HAP-1 (cell line): ENCODE measurements around the gene FXYD2.
A peak's percentile ranks its signal among the peaks of the same experiment; 100 is the strongest.

Experiments used
- DNase-seq, 2 experiments: peaks; one replicate each; pipeline ENCODE4 v3.0.0-alpha.2; 2016 to 2020; ENCODE audit warnings: low spot score in 2 of 2
- H3K27me3 ChIP-seq: fragments of 250-450 bp; sonication (Bioruptor Pico); 2 replicates; pipeline ENCODE4 v1.5.1; 2020; ENCODE audit warnings: low read depth, mild to moderate bottlenecking, moderate library complexity
- H3K36me3 ChIP-seq: fragments of 250-450 bp; sonication (Bioruptor Pico); replicated peaks from 2 replicates; pipeline ENCODE4 v1.5.1; 2020; ENCODE audit warnings: mild to moderate bottlenecking
- H3K4me1 ChIP-seq: fragments of 250-450 bp; sonication (Bioruptor Pico); 2 replicates; pipeline ENCODE4 v1.5.1; 2020; ENCODE audit warnings: mild to moderate bottlenecking
- H3K4me3 ChIP-seq: fragments of 250-450 bp; sonication (Bioruptor Pico); 2 replicates; pipeline ENCODE4 v1.5.1; 2020; ENCODE audit warnings: mild to moderate bottlenecking, moderate library complexity
- H3K9me3 ChIP-seq: fragments of 250-450 bp; sonication (Bioruptor Pico); 2 replicates; pipeline ENCODE4 v1.5.1; 2020; ENCODE audit warnings: mild to moderate bottlenecking, moderate library complexity
- in situ Hi-C: fragments of 300-500 bp; cut with MboI; formaldehyde crosslinking; loops from 3 replicates; pipeline ENCODE4 v1.14.3; 2020; ENCODE audit warnings: low sequenced_read_pairs, inconsistent platforms, mixed read lengths

FXYD2 gene

GRCh38 chr11:117851106-117851505 lies 26.6 kb upstream of the FXYD2 start:
- in situ Hi-C loops: no loop called here
- Histone ChIP-seq H3K36me3 (no peaks in the 10 kb centered on the region), H3K27me3 (no peaks in the 10 kb centered on the region), H3K4me3 (no peak overlapping the region), H3K4me1 (no peaks in the 10 kb centered on the region; the same call in 1 of the 2 replicates), H3K9me3 (peaks cover 7% of the 10 kb centered on the region)
- peak in 1 of 2 experiments; percentile 1 for DNase-seq

- in situ Hi-C loops: no loop called here
- Histone ChIP-seq H3K9me3 (peaks cover 7% of the 10 kb centered on the region), H3K27me3 (no peaks in the 10 kb centered on the region), H3K36me3 (no peaks in the 10 kb centered on the region), H3K4me3 (no peak overlapping the region), H3K4me1 (no peaks in the 10 kb centered on the region; the same call in 1 of the 2 replicates)
- no peak for DNase-seq
These were observed 25.4 kb upstream of the FXYD2 start for GRCh38 chr11:117849781-117850414.

- Histone ChIP-seq H3K9me3 (no peaks in the 10 kb centered on the region), H3K27me3 (no peaks in the 10 kb centered on the region), H3K4me1 (no peaks in the 10 kb centered on the region; the same call in 1 of the 2 replicates), H3K36me3 (no peaks in the 10 kb centered on the region; the same call in 1 of the 2 replicates), H3K4me3 (no peak overlapping the region)
- in situ Hi-C loops: loop anchor here (5.0 kb wide), 1 partner anchor 103 kb away; no protein-coding TSS in a partner anchor
- DNase-seq: peak; percentile 48 to 89
These were observed 19.3 kb upstream of the FXYD2 start for GRCh38 chr11:117843666-117844484.

- in situ Hi-C loops: loop anchor here (5.0 kb wide), 1 partner anchor 105 kb away; no protein-coding TSS in a partner anchor
- Histone ChIP-seq H3K9me3 (no peaks in the 10 kb centered on the region), H3K36me3 (no peaks in the 10 kb centered on the region; the same call in 1 of the 2 replicates), H3K27me3 (no peaks in the 10 kb centered on the region), H3K4me1 (no peaks in the 10 kb centered on the region; the same call in 1 of the 2 replicates), H3K4me3 (no peak overlapping the region)
- peak in 1 of 2 experiments; percentile 5 for DNase-seq
These were observed 17.8 kb upstream of the FXYD2 start for GRCh38 chr11:117842131-117842941.

- H3K9me3 ChIP-seq: no peaks in the 10 kb centered on the region
- no peaks in the 10 kb centered on the region; the same call in 1 of the 2 replicates for H3K4me1 ChIP-seq
- no peak for DNase-seq
- H3K36me3 ChIP-seq: no peaks in the 10 kb centered on the region; the same call in 1 of the 2 replicates
- no peak overlapping the region for H3K4me3 ChIP-seq
- no peaks in the 10 kb centered on the region for H3K27me3 ChIP-seq
- in situ Hi-C loops: loop anchor here (5.0 kb wide), 1 partner anchor 106 kb away; no protein-coding TSS in a partner anchor
These were observed 17.0 kb upstream of the FXYD2 start for GRCh38 chr11:117841551-117842031.

GRCh38 chr11:117840881-117841550 lies 16.5 kb upstream of the FXYD2 start:
- no peaks in the 10 kb centered on the region for H3K9me3 ChIP-seq
- in situ Hi-C loops: loop anchor here (5.0 kb wide), 1 partner anchor 106 kb away; no protein-coding TSS in a partner anchor
- no peaks in the 10 kb centered on the region for H3K4me1 ChIP-seq
- peak in 1 of 2 experiments; percentile 4 for DNase-seq
- H3K36me3 ChIP-seq: no peaks in the 10 kb centered on the region; the same call in 1 of the 2 replicates
- no peaks in the 10 kb centered on the region for H3K27me3 ChIP-seq
- H3K4me3 ChIP-seq: no peak overlapping the region

GRCh38 chr11:117839936-117840813 lies 15.6 kb upstream of the FXYD2 start:
- Histone ChIP-seq H3K27me3 (no peaks in the 10 kb centered on the region), H3K36me3 (no peaks in the 10 kb centered on the region; the same call in 1 of the 2 replicates), H3K4me3 (no peak overlapping the region), H3K9me3 (no peaks in the 10 kb centered on the region), H3K4me1 (no peaks in the 10 kb centered on the region)
- in situ Hi-C loops: loop anchor here (5.0 kb wide), 1 partner anchor 107 kb away; no protein-coding TSS in a partner anchor
- DNase-seq: peak in 1 of 2 experiments; percentile 3

GRCh38 chr11:117839380-117839881 lies 14.9 kb upstream of the FXYD2 start:
- no peak for DNase-seq
- H3K36me3 ChIP-seq: no peaks in the 10 kb centered on the region; the same call in 1 of the 2 replicates
- no peaks in the 10 kb centered on the region for H3K27me3 ChIP-seq
- no peaks in the 10 kb centered on the region for H3K9me3 ChIP-seq
- no peaks in the 10 kb centered on the region for H3K4me1 ChIP-seq
- no peak overlapping the region for H3K4me3 ChIP-seq
- in situ Hi-C loops: no loop called here

- no peak overlapping the region for H3K4me3 ChIP-seq
- no peaks in the 10 kb centered on the region for H3K27me3 ChIP-seq
- in situ Hi-C loops: no loop called here
- H3K36me3 ChIP-seq: no peaks in the 10 kb centered on the region; the same call in 1 of the 2 replicates
- H3K4me1 ChIP-seq: no peaks in the 10 kb centered on the region
- DNase-seq: no peak
- H3K9me3 ChIP-seq: no peaks in the 10 kb centered on the region
These were observed 14.4 kb upstream of the FXYD2 start for GRCh38 chr11:117838901-117839300.

GRCh38 chr11:117837791-117838190 lies 13.2 kb upstream of the FXYD2 start:
- Histone ChIP-seq H3K36me3 (no peaks in the 10 kb centered on the region; the same call in 1 of the 2 replicates), H3K27me3 (no peaks in the 10 kb centered on the region), H3K4me3 (no peak overlapping the region), H3K9me3 (no peaks in the 10 kb centered on the region), H3K4me1 (no peaks in the 10 kb centered on the region)
- DNase-seq: peak in 1 of 2 experiments; percentile 4
- in situ Hi-C loops: no loop called here

- in situ Hi-C loops: no loop called here
- Histone ChIP-seq H3K27me3 (no peaks in the 10 kb centered on the region), H3K4me1 (no peaks in the 10 kb centered on the region)
These were observed 12.7 kb upstream of the FXYD2 start for GRCh38 chr11:117837070-117837776.

More at GRCh38 chr11:117837070-117837776, 12.7 kb upstream of the FXYD2 start:
- Histone ChIP-seq H3K4me3 (no peak overlapping the region), H3K36me3 (no peaks in the 10 kb centered on the region; the same call in 1 of the 2 replicates), H3K9me3 (no peaks in the 10 kb centered on the region)
- peak in 1 of 2 experiments; percentile 7 for DNase-seq
